Tongue (tissue), 2 donors: Measurements from ENCODE around the gene CNTNAP5. TPM values are rescaled to one million over a fixed set of nuclear protein-coding genes. Genes with fewer than 3 reads are reported as not detected.
A peak's percentile ranks its signal among the peaks of the same experiment; 100 is the strongest.

Source experiments
- DNase-seq: peaks from one replicate; pipeline ENCODE4 v3.0.0-alpha.2; 2015
- total RNA-seq: library from RNA; depleted of rRNA; stranded (reverse); fragments of >200 nt; gene quantifications from one replicate; pipeline ENCODE4 v1.2.3, GENCODE V29; 2014

The CNTNAP5 gene
- total RNA-seq, 1 donor from 2014 or later = 1.7 TPM

GRCh38 chr2:124633812-124634211, 608.7 kb downstream of the CNTNAP5 start:
- DNase-seq = no peak

DNA sequence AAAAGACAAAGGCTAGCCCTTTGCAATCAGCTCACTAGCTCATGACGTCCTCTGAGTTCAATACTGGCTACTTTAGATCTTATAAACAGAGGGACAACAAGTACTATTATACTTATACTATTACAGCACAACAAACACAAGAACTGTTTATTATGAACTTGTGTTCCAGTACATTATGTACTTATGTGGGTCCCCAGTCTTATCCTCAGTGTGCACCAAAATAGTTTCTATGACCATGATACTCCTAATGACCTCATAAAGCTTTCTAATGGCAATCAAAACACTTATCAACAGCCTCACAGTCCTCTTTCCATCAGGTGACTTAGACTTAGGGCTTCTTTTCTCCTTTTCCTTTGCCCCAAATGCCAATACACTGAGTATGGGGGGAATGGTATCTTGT, 614.4 kb downstream of the CNTNAP5 start:
- no peak for DNase-seq

GRCh38 chr2:124640221-124640750, 615.2 kb downstream of the CNTNAP5 start:
- no peak for DNase-seq

DNA sequence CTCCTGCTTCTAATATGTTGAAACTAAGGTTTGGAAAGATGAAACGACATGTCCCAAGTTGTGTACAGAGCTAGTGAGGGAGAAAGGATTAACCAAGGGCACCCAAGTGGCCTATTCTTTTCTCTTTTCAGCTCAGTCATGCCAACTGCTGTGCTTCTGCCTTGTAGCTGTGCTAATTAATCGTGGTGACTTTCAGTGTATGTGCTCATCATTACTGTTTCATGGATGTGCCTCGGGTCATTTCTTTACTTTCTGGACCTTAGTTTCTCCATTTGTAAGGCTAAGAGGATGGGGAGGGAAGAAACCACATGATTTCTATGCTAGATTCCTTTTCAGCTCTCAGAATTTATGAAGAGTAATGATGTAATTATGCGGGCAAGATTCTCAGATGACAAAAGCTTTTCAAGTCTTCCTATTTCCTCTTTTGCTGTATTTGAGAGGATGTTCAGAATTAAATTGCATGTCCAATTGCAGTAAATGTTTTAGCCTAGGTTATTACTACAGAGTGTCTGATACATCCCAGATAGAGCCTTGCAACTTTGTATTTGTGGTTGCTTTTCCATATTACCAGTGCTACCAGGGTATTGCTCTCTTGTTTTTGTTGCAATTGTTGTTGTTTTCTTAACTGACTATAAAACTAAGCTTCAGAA, 621.2 kb downstream of the CNTNAP5 start:
- DNase-seq = no peak

DNA sequence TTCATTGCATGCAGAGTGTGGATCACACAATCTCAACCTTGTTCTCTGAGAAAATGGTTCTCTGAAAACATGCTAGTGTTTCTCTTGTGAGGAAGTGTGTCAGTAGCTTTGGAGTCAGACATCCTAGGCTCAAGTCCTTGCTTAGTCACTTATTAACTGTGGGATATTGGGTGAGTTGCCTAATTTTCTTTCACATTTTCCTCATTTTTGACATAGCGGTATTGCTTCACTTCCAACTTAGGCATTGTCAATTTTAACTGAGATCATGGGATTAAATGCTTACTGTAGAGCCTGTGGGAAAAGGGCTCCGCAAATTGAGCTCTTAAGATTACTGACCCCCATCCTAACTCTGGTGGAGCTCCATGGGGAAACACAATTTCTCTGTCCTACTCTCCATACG, 622.2 kb downstream of the CNTNAP5 start:
- DNase-seq = no peak

DNA sequence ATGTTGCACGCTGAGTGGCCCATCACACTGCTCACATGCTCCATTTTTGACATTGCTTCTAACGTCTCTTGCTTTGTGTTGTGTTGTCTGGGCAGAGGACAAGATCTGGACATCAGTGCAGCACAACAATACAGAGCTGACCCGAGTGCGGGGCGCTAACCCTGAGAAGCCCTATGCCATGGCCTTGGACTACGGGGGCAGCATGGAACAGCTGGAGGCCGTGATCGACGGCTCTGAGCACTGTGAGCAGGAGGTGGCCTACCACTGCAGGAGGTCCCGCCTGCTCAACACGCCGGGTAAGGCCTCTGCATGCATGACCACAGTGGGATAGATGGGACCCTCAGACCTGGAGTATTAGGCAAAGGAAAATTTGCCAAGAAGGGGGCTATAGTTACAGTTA, 622.6 kb downstream of the CNTNAP5 start:
- no peak for DNase-seq

DNA sequence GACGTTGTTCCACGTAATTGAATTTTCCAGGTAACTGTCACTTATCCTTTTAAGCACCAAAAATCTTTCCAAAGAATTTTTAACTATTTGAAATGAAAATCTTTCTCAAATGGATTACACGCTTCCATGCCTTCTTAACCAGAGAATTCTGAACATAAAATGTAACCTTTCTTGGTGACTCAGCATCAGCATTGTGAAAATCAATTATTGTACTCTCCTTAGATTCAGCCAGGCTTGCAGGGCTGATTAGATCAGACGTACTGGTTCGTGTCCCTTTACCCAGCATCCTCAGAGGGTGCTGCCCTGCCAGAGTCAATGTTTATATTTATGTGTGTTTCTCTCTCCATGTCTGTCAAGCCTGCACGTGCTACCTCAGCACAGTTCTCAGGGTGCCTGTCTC, 623.9 kb downstream of the CNTNAP5 start:
- no peak for DNase-seq

- DNase-seq = no peak
Observed at GRCh38 chr2:124652099-124652498, 627.0 kb downstream of the CNTNAP5 start.

GRCh38 chr2:124658373-124658772, 633.3 kb downstream of the CNTNAP5 start:
- no peak for DNase-seq

- DNase-seq = no peak
Observed at GRCh38 chr2:124661558-124661957, 636.5 kb downstream of the CNTNAP5 start.

DNA sequence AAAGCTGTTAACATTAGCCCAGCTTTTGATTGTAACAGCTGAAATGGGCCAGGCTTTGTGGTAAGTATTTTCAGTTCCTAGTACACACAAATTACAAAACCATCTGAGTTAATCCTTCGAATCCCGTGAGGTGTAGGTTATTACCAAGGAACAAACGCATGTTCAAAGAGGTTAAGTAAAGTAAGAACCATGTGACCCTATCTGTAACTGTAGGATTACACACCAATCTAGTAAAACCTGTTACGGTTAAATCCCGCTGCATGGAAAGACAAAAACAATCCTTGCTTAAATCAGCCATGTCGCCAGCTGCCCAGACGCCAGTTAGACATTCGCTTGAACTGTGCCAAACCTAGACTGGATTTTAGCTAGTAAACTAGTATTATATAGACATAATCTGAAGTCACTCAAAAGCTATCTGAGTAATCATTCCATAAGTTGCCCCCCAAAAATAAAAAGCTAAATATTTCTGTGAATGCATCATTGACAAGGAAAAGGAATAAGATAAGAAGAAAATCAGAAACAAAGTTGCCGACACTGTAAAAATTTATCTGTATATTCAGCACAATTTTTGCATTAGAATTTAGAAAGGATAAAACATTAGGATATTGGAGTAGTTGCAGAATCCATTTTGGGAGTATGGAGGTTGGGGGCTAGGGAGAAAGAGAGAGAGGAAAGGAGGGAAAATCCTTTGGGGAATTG, 638.0 kb downstream of the CNTNAP5 start:
- peak; percentile 66 for DNase-seq

DNA sequence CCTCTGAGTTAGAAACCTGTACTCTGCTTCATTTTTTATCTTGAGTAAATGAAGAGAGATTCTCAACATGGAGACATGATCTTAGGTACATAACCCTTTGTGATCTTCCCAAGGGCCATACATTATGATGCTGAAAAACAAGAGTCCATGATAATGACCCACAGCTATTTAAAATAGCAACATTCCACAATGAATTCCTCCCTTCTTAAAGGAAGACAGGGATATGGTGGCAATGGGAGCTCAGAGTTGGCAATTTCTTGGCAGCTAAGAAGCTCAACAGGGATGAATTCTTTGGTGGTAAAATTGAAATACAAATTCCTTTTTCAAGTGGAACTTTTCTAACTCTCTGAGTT, 638.5 kb downstream of the CNTNAP5 start:
- DNase-seq = no peak

GRCh38 chr2:124664363-124664762, 639.3 kb downstream of the CNTNAP5 start:
- no peak for DNase-seq

DNA sequence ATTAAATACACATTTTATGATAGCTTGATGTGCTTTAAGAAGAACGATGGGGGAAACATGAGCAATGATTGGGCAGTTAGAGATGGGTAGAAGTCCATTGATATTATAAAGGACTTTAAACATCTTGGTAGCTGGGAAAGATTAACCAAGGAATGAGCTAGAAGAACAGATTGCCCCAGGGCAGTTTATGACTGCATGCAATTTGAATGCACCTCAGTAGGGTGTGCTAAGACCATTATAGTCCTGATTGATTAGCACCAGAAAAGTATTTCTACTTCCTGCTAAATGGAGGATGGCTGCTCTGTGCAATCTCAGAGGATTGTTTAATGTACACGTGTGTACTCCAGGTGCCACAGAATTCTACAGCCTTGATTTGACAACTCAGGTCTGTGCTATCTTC, 641.9 kb downstream of the CNTNAP5 start:
- no peak for DNase-seq

- peak; percentile 58 for DNase-seq
Observed at GRCh38 chr2:124668161-124668560, 643.1 kb downstream of the CNTNAP5 start.

DNA sequence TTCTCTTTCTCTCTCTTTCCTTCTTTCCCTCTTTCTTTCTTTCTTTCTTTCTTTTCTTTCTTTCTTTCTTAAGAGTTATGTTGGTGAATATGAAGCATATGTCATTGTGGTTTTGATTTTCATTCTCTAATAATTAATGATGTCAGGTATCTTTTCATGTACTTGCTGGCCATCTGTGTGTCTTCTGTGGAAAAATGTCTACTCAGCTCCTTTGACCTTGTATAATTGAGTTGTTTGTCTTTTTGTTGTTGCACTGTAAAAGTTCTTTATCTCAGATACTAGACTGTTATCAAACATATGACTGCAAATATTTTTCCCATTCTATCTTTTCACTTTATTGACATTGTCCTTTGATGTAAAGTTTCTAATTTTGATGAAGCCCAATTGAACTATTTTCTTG, 645.1 kb downstream of the CNTNAP5 start:
- DNase-seq = no peak

GRCh38 chr2:124678043-124678442, 653.0 kb downstream of the CNTNAP5 start:
- DNase-seq = no peak

DNA sequence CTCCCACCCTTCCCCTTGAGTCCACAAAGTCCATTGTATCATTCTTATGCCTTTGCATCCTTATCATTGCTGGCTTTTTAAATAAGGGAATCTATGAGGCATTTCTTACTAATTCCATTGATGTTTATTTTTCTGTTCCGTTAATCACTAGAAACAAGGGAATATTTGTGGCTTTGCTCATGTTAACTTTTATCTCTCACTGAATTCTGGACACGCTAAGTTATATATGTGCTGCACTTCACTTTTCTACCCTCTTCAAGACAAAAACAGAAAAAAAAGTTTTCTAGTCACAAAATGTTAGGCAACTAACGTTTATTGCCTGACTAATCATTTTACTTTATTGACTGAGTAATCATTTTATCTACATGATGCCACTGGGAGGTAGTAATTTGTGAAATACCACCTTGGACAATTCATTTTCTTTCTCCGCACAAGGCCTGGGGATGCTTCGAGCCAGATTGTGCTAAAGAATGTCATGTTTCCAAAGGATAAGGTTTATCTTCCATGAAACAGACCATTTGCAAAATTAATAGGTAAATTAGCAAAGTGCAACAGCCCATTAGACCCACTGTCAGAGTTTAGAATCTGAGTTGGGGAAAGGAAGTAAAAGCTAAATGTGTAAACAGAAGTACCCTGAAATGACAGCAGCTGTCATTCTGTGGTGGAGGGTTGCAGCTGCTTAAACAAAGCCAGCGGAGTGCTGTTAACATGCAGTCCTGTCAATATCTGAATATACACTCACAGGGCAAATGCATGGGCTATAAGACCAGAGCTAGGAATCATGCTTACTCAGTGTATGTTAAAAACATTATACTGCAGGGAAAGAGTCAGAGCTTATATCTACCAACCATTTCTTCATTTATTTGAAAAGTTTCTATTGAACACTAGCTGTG, 658.7 kb downstream of the CNTNAP5 start:
- peak; percentile 59 for DNase-seq

DNA sequence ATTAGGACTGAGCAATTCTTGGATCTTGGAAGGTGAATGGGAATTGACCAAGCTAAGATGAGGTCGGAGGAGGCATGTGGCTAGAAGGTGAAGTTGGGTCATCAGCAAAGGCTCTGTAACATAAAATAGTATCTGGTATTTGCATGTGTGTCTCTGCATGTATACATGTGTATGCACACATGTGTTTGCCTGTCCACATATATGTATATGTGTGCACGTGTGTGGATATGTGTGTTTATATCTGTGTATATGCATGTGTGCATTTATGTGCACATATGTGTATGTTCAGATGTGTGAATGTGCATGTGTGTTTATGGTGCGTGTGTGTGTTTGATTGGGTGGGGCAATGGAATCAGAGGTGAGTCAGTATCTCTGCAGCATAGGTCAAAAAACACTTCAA, 664.3 kb downstream of the CNTNAP5 start:
- DNase-seq = no peak

- DNase-seq = no peak
Observed at GRCh38 chr2:124692216-124692615, 667.1 kb downstream of the CNTNAP5 start.

- peak; percentile 28 for DNase-seq
Observed at GRCh38 chr2:124692707-124693106, 667.6 kb downstream of the CNTNAP5 start.

GRCh38 chr2:124693156-124693555, 668.1 kb downstream of the CNTNAP5 start:
- DNase-seq = no peak

DNA sequence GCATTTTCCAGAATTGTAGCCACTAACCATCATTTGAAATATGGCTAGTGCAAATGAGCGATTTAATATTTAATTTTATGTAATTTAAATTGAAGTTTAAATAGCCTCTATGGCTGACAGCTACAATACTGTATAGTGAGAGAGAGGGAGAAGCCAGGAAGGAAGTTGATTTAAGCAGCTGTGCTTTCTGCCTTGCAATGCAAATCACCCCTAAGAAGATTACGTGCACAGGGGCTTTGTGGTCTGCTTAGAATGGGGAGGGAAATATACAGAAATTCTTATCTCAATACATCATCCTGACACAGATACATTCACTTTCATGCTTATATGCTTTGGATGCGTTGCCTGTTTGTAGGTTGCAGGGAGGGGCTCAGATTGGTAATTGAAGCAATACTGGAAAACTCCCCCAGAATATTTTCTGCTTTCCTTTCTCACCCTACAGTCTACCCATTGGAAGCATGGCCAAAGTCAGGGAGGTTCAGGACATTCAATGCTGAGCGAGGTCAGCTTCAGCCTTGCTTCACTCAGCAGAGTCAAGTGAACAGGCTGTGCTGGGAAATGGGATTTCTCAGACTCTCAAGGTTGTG, 674.0 kb downstream of the CNTNAP5 start:
- no peak for DNase-seq
